ENCODE measurements around the gene TJP1.
"Not testable (repeated sequence)": the region's sequence is repeated elsewhere in the genome, so short reads cannot be mapped to it uniquely, and the experiment has no call there.

The TJP1 gene

DNA sequence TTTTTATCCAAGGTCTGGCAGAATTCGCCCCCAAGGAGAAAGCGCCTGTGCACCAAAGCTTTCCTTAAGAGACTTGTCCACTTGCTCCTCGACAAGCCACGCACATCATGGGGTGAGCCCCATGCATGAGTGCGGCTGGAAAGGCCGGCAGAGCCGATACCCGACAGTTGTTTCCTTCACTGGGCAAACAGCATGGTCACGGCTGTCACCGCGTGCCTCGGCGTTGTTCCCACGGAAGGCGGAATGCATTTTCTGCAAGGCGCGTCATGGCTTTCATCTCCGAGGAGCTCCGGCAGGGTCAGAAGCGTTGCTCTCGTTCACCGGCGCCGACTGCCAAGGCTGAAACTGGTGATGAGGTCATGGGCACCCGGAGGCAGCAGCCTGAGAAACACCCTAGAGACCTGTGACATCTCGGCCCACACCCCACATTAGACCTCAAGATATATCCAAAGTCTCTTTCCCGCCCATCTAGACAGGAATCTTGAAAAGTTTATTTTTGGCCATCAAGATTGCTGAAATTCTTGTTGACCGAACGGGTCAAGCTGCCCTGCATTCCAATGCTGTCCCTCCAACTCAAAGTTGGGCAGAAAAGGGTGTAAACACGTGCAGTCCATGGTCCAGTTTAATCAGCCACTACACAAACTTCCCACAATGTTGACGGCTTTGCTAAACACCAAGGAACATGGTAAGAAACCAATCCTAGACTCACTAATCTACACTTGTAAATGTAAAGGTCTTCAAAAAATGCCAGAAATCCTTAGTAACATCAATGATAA is 604 bp upstream of the TJP1 start:
- TF ChIP-seq, protein P1, sequence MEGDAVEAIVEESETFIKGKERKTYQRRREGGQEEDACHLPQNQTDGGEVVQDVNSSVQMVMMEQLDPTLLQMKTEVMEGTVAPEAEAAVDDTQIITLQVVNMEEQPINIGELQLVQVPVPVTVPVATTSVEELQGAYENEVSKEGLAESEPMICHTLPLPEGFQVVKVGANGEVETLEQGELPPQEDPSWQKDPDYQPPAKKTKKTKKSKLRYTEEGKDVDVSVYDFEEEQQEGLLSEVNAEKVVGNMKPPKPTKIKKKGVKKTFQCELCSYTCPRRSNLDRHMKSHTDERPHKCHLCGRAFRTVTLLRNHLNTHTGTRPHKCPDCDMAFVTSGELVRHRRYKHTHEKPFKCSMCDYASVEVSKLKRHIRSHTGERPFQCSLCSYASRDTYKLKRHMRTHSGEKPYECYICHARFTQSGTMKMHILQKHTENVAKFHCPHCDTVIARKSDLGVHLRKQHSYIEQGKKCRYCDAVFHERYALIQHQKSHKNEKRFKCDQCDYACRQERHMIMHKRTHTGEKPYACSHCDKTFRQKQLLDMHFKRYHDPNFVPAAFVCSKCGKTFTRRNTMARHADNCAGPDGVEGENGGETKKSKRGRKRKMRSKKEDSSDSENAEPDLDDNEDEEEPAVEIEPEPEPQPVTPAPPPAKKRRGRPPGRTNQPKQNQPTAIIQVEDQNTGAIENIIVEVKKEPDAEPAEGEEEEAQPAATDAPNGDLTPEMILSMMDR (IDR thresholded peaks at IDR 0.05; ENCODE audit: insufficient read depth, missing control alignments) = no peak
- no peak for DNase-seq (ENCODE audit: insufficient read length, low spot score)
- no peak for FAIRE-seq

DNA sequence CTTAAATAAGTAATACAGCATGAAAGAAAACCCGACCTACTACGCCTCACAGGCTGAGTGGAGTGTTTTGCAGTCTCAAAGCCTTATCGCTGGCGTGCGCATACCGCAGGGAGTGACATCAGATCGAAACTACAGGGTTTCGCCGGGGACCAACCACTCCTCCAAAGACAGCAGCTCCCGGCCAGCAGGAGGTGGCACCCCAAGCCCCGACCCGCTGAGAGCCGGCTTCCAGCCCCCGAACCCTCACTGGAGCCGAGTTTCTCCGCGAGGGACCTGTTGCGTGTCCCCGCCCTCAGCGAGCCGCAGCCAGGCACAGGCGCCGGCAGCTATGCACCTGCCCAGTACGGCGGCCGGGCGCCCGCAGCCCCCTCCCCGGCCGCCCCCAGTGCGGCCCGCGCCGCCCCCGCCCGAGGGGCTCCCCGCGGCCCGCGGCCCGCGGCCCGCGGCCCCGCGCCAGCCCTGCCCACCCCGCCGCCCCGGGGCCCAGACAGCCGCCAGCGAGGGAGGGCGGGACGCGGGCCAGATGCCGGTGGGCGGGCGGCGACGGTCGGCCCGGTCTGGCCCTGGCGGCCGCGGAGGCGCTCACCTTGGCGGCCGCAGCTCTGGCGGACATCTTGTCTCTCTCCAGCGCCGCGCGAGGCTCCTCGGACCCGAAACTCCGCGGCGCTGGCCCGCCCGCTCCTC is 710 bp downstream of the TJP1 start:
- no peak for DNase-seq (ENCODE audit: insufficient read length, low spot score)
- FAIRE-seq = no peak
- TF ChIP-seq, protein P1 (IDR thresholded peaks at IDR 0.05; ENCODE audit: insufficient read depth, missing control alignments) = no peak

DNA sequence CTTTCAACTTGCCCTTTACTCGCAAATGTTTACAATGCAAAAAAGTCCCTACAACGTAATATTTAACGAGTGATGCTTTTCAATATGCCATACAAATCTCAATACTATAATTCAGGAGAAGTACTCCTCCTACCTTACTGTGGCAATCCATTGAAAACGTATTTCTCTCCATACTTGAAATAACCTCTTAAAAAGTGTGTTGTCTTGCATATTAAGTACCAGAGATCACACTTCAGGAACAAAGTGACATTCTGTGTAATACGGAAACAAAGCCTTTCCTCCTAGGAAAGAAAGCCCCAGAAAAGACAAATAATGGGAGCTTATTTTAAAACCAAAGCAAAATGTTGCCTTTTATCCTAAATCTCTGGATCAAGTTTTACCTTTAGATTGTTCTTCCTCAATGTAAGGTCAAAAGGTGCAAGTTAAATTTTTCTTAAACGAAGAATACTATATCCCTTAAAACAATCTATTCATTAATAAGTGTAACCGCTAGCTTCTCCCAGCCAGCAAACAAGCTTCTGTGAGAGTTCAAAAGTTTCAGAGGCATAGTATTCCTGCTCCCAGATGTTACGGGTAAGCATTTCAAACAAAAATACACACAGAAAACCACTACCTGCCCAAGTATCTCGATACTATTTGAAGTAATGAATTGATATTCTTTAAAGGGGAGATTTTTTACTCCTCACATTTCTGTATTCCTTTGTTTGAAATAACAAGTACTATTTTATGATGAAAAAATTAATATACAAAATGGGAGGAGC is 1.7 kb downstream of the TJP1 start:
- DNase-seq (ENCODE audit: insufficient read length, low spot score) = no peak
- peak; percentile 32 for FAIRE-seq
- TF ChIP-seq, protein P1 (IDR thresholded peaks at IDR 0.05; ENCODE audit: insufficient read depth, missing control alignments) = no peak

DNA sequence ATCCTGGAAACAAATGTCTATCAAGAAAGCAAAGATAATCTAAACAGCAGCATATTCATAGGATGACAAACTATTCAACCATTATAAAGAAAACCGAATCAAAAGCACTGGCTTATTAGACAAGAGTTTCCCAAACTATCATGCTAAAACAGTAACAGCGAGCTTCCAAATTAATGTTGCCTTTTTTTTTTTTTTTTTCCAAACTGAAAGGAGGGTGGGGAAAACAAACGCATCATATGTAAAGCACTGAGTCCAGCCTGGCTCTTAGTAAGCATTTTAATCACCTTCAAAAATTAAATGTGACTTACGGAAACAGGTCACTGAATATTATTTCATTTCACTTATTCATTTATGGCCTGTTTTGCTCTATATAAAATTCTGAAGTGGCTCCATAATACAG is 2.3 kb downstream of the TJP1 start:
- FAIRE-seq = no peak
- no peak for DNase-seq (ENCODE audit: insufficient read length, low spot score)

DNA sequence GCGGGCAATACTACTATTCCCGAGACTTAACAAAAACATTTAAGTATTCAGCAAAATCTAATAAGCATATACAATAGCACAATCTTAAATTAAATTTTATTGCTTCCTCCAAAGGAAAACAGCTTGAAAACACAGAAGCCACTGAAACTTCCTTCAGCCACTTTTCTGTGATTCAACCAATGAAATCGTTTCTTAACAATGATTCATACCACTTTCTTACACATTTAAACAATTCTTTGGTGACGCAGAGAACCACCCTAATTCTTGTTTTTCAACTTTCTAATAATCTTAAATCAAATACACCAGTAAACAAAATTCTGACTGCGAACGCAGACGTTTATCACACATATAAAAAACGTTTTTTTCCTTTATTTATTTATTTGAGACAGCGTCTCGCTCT is 4.1 kb downstream of the TJP1 start:
- TF ChIP-seq, protein P1 (IDR thresholded peaks at IDR 0.05; ENCODE audit: insufficient read depth, missing control alignments) = no peak
- FAIRE-seq = no peak
- no peak for DNase-seq (ENCODE audit: insufficient read length, low spot score)

More for the DNA sequence above, 2.3 kb downstream of the TJP1 start:
- TF ChIP-seq, protein P1 (IDR thresholded peaks at IDR 0.05; ENCODE audit: insufficient read depth, missing control alignments) = no peak

DNA sequence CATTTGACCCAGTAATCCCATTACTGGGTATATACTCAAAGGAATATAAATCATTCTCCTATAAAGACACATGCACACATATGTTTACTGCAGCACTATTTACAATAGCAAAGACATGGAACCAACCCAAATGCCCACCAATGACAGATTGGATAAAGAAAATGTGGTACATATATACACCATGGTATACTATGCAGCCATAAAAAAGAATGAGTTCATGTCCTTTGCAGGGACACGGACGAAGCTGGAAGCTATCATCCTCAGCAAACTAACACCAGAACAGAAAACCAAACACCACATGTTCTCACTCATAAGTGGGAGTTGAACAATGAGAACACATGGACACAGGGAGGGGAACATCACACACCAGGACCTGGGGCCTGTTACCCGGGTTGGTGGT is 4.8 kb downstream of the TJP1 start:
- not testable (repeated sequence) for DNase-seq (ENCODE audit: insufficient read length, low spot score); FAIRE-seq

DNA sequence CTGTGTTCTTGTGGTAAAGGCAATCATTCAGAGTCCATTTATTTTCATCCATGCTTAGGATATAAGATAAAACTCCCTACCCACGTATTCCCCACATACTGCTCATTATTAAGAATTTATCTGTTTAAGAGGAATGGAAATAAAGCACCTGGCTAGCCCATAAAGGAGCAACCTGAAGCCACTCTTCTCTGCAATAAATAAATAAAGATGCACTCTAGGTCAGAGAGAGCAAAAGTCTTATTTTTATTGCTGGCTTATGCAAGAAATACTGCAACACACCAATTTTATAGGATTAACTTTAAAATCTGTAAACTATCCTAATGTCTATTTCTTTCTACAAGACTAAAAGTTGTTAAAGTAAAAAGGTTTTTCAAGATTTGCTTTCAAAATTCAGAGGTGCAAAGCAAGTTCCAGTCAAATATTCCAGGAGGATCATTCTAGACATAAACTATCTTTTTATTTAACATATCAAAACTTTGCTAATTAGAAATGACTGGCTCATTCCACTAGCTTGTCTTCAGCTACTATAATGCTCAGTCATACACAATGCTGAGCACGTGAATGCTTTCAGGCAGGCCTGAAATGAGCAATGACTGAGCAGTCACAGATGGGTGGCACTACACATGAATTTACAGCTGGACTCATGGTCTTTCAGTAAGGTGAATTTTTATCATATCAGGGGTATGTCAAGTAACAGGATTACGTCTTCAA is 7.1 kb downstream of the TJP1 start:
- TF ChIP-seq, protein P1 (IDR thresholded peaks at IDR 0.05; ENCODE audit: insufficient read depth, missing control alignments) = no peak
- DNase-seq (ENCODE audit: insufficient read length, low spot score) = no peak
- peak; percentile 35 for FAIRE-seq
